K562 (cell line): ENCODE results near the gene ID1. TPM values are rescaled to one million over a fixed set of nuclear protein-coding genes. Genes with fewer than 3 reads are reported as not detected.

ENCODE experiments used
- DNMT1 ChIP-seq: fragments of 450-650 bp; IDR thresholded peaks from 2 replicates; pipeline ENCODE4 v1.6.1; 2016; ENCODE audit warnings: antibody characterized with exemption, mild to moderate bottlenecking
- FOXP4 ChIP-seq: sonication (generic); formaldehyde crosslinking; IDR thresholded peaks from 2 replicates; pipeline ENCODE4 v1.8.0; 2022; ENCODE audit warnings: mild to moderate bottlenecking, missing genetic modification reagents, borderline replicate concordance
- HDAC6 ChIP-seq: IDR thresholded peaks from 2 replicates; pipeline ENCODE4 v1.6.1; 2012; ENCODE audit warnings: low read depth, mild to moderate bottlenecking, control low read depth, inconsistent platforms, low read length, moderate library complexity
- LEF1 ChIP-seq: fragments of 450-650 bp; IDR thresholded peaks from 2 replicates; pipeline ENCODE4 v1.6.1; 2016; ENCODE audit warnings: mild to moderate bottlenecking
- MYC ChIP-seq, 2 experiments: fragments of 250-450 bp in 1 of 2; sonication (Bioruptor Pico) in 1 of 2; IDR thresholded peaks; 2 replicates each; pipeline versions ENCODE4 v1.5.1 to v1.6.1; 2012 to 2021; ENCODE audit warnings: low read depth in 2 of 2, borderline replicate concordance in 1 of 2, improper control_type of control experiment in 1 of 2, low read length in 1 of 2, mild to moderate bottlenecking in 1 of 2, moderate library complexity in 1 of 2
- NKRF ChIP-seq: fragments of 450-650 bp; IDR thresholded peaks from 2 replicates; pipeline ENCODE4 v1.6.1; 2016; ENCODE audit warnings: borderline replicate concordance
- SNRNP70 ChIP-seq: fragments of 200-400 bp; formaldehyde crosslinking; optimal IDR thresholded peaks from 2 replicates; pipeline ENCODE3; 2017; ENCODE audit warnings: low read depth, low read length
- polyA plus RNA-seq, 8 experiments: library from polyadenylated mRNA; depleted of rRNA in 4 of 8; stranded (reverse) in 5 of 8; unstranded in 3 of 8; fragments of >200 nt; fragmentation: Nextera tagmentation in 2 of 8; fragmentation: Illumina TruSeq in 1 of 8; extraction: Ambion mirVana in 2 of 8; extraction: Trizol in 1 of 8; gene quantifications; 2 replicates each; pipeline versions ENCODE4 v1.2.1 to v1.2.3, GENCODE V29; 2011 to 2014; ENCODE audit warnings: inconsistent platforms in 1 of 8, missing spikeins in 1 of 8
- total RNA-seq, 7 experiments: library from RNA; depleted of rRNA in 6 of 7; stranded (reverse); fragments of >200 nt in 6 of 7; fragmentation: Illumina TruSeq in 2 of 7; extraction: Trizol in 2 of 7; gene quantifications; 2 replicates each; pipeline versions ENCODE4 v1.2.1 to v1.2.3, GENCODE V29; 2011 to 2021; ENCODE audit warnings: low replicate concordance in 1 of 7

Gene ID1
- total and polyA plus RNA-seq, 9 of the 15 experiments (the other 6 are each of a cell fraction or from before 2014, with no cell fraction given) = 1.4 to 358 (median 65.0) TPM

DNA sequence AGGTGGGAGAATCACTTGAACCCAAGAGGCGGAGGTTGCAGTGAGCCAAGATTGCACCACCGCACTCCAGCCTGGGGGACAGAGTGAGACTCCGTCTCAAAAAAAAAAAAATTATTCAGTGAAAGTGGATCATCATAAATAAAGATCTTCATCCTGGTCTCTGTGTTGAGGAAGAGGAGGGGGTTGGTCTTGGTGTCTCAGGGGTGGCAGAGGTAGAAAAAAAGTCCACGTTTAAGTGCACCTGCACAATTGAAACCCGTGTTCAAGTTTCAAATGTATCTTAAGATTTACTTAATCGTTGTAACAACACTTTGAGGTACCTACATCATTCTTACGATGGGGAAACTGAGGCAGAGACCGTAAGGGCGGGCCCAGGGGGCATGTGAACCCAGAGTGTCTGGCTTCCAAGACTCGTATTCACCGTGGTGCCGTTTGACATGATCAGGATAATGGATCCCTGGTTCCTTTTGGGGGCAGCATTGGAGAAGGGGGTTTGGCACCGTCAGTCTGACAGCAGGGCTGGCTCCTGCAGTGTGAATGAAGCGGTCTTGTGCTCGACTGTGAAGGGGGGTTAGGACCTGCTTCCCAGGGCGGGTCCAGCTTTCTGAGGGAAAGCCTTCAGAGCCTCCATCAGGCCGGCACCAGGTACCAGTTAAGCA lies 32.9 kb upstream of the ID1 start (continued):
- TF ChIP-seq MYC (IDR thresholded peaks at IDR 0.05; ENCODE audit: low read depth, low read length) = no peak
- TF ChIP-seq MYC (CRISPR knock-in tag; IDR thresholded peaks at IDR 0.05; ENCODE audit: borderline replicate concordance, low read depth) = 0 out of 2 replicates have a peak, but pooled peaks have one; percentile 90
- 0 out of 2 replicates have a peak, but pooled peaks have one; percentile 21 for TF ChIP-seq NKRF
- TF ChIP-seq SNRNP70 = peak; percentile 57
- 0 out of 2 replicates have a peak, but pooled peaks have one; percentile 71 for TF ChIP-seq DNMT1
- no peak for TF ChIP-seq HDAC6
- peak; percentile 45; the same call in 1 of the 2 replicates for TF ChIP-seq FOXP4 (CRISPR knock-in tag)
- 0 out of 2 replicates have a peak, but pooled peaks have one; percentile 9 for TF ChIP-seq LEF1
